Astrocyte of the hippocampus (primary cell): ENCODE measurements around the gene TRAPPC8.
A peak's percentile ranks its signal among the peaks of the same experiment; 100 is the strongest.
"Not testable (repeated sequence)": the region's sequence is repeated elsewhere in the genome, so short reads cannot be mapped to it uniquely, and the experiment has no call there.

Experiments used
- DNase-seq: peaks from one replicate; pipeline ENCODE4 v3.0.0; 2011; ENCODE audit warnings: low read depth, low spot score

TRAPPC8 gene

GRCh38 chr18:31942291-31942998, 483 bp downstream of the TRAPPC8 start:
- peak; percentile 65 for DNase-seq

DNA sequence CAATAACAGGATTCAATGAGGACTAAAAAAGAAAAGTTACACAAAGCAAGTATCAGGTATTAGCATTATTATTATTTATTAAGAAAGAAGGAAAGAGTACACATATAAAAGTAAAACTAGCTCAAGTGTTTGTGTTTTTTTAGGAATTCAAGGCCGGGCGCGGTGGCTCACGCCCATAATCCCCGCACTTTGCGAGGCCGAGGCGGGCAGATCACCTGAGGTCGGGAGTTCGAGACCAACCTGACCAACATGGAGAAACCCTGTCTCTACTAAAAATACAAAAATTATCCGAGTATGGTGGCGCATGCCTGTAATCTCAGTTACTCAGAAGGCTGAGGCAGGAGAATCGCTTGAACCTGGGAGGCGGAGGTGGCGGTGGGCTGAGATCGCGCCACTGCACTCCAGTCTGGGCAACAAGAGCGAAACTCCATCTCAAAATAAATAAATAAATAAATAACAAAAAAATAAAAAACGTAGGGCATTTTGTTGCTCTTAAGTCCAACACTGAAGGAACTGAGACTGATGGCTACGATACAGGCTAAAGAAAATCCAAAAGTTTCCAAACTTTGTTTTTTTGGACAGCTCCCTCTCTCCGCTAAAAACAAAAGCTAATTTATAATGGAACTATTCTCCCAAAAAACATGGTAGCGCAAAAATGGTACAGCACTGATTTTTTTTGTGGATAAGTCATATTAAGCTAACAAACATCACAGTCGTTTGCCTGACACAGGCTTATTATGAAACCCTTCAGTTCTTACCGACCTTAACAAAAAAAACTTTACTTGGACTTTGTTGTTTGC, 1.7 kb downstream of the TRAPPC8 start:
- no peak for DNase-seq

- DNase-seq, result not testable (repeated sequence)
Measured at GRCh38 chr18:31934773-31935172, 8.2 kb downstream of the TRAPPC8 start.

DNA sequence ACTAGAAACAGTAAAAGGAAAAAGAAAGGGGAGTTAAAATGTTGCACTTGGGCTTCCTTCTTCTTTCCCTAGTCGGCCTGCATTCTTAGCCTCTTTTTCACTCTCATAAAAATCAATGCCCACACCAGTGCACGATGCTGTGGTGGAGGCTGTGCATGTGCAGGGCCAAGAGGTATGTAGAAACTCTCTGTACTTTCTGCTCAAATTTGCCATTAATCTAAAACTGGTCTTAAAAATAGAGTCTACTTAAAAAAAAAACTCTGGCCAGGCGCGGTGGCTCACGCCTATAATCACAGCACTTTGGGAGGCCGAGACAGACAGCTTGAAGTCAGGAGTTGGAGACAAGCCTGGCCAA, 11.1 kb downstream of the TRAPPC8 start:
- no peak for DNase-seq

DNA sequence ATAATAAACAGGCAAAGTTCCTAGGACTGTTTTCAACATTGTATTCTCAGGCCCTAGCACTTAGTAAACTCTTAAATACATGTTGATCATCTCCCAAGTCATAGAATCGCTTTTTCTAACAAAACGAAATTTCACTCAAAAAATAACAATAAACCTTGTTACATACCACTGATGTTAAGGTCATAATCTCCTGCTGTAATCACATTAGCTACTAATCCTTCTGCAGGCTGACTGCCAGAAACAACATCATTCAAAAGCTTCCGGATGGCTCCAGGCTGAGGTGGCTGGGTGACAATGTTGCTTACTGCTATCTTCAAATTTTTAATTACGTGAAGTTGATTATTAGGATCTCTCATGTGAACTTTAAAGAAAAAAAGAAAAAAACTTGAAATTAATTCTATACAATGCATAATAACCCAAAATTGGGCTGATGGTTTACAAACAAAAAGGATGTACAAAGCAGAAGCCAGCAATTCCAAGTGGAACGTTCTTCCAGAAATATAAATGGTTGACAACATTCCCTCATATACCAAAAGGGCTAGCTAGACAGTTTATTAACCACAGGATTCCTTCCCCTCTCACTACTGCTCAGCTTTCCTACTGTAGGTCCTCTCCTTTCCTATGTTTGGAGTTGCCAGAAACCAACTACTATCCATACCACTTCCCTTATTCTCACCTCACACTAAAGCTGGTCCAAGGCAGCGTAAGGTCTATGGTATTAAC, 11.6 kb downstream of the TRAPPC8 start:
- DNase-seq, result peak; percentile 66

DNA sequence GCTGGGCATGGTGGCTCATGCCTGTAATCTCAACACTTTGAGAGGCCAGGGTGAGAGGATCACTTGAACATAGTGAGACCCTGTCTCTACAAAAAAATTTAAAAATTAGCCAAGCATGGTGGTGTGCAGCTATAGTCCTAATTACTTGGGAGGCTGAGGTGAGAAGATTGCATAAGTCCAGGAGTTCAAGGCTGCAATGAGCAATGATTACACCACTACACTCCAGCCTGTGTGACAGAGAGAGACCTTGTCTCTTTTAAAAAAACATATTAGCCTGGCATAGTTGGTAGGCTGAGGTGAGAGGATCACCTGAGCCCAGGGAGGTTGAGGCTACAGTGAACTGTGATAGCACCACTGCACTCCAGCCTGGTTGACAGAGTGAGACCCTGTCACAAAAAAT, 13.7 kb downstream of the TRAPPC8 start:
- no peak for DNase-seq

DNA sequence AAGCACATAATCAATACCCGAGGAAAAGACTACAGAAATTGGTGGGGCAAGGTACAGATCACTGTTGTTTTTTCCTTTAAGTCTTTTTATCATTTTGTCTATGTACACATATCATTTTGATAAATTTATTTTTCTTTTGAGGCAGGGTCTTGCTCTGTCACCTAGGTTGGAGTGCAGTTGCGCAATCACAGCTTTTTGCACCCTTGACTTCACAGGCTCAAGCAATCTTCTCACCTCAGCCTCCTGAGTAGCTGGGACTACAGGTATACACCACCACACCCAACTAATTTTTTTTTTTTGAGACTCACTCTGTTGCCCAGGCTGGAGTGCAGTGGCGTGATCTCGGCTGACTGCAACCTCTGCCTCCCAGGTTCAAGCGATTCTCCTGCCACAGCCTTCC, 15.9 kb downstream of the TRAPPC8 start:
- not testable (repeated sequence) for DNase-seq

- DNase-seq, result no peak
Measured at GRCh38 chr18:31920277-31920676, 22.7 kb downstream of the TRAPPC8 start.

DNA sequence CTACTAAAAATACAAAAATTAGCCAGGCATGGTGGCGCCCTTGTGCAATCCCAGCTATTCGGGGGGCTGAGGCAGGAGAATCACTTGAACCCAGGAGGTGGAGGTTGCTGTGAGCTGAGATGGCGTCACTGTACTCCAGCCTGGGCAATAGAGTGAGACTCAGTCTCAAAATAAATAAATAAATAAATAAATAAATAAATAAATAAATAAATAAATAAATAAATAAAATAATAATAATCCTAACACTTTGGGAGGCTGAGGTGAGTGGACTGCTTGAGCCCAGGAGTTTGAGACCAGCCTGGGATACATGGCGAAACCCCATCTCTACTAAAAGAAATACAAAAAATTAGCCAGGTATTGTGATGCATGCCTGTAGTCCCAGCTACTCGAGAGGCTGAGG, 23.6 kb downstream of the TRAPPC8 start:
- DNase-seq, result not testable (repeated sequence)

- DNase-seq, result no peak
Measured at GRCh38 chr18:31918733-31919132, 24.2 kb downstream of the TRAPPC8 start.

DNA sequence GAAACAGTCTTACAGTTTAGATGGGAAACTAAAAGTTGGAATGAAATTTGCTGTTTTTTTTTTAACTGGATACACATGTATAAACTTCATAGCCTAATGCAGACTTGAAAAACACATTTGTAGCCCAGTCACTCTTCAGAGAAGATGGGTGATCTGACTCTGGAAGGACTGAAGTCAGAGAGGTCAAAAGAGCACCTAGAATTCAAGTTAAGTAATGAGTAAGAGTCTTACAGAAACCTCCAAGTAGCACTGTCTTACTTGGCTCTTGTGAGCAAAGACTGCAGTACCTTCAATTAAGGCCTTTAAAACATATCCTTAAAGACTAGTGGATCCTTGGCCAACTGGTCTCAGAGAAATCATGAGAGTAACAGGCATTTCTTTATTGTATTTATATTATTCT, 41.9 kb downstream of the TRAPPC8 start:
- no peak for DNase-seq

GRCh38 chr18:31899771-31900170, 43.2 kb downstream of the TRAPPC8 start:
- not testable (repeated sequence) for DNase-seq

- no peak for DNase-seq
Measured at GRCh38 chr18:31892936-31893335, 50.0 kb downstream of the TRAPPC8 start.

GRCh38 chr18:31891566-31891965, 51.4 kb downstream of the TRAPPC8 start:
- DNase-seq, result no peak

DNA sequence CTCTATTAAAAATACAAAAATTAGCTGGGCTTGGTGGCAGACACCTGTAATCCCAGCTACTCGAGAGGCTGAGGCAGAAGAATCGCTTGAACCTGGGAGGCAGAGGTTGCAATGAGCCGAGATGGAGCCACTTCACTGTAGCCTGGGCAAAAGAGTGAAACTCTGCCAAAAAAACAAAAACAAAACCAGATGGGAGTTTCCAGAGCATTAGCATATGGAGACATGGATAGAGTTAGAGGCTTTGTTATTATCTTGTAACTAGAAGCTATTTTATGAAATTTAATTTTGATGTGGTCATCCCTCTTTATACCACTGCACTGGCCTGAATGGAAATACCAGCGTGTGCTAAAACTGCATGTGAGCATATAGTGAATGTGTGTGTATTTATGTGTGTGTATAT, 58.9 kb downstream of the TRAPPC8 start:
- DNase-seq, result no peak

DNA sequence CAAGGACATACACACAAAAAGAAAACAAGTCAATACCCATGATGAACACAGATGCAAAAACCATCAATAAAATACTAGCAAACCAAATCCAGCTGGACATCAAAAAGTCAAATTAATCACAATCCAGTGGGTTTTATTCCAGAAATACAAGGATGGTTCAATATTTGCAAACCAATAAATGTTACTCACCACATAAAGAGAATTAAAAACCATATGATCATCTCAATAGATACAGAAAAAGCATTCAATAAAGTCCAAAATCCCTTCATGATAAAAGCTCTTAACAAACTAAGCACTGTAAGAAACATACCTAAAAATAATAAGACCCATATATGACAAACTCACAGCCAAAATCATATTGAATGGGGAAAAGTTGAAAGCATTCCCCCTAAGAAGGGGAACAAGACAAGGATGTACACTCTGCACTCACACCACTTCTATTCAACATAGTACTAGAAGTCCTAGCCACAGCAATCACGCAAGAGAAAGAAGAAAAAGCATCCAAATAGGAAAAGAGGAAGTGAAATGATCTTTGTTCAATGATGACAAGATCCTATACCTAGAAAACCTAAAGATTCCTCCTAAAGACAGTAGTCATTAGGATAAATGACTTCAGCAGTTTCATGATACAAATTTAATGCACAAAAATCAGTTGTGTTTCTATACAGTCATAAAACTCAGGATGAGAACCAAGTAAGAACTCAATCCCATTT, 62.6 kb downstream of the TRAPPC8 start:
- no peak for DNase-seq

DNA sequence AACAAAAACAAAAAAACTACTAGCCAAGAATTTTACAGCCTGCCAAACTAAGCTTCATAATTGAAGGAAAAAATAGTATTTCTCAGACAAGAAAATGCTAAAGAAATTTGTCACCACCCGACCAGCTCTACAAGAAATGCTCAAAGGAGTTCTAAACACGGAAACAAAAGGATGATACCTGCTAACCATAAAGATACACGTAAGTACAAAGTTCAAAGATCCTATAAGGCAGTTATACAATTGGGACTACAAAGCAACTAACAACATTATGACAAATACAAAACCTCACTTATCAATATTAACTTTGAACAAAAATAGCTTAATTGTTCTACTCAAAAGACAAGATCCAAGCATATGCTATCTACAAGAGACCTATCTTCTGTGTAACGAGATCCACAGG, 64.6 kb downstream of the TRAPPC8 start:
- DNase-seq, result no peak

GRCh38 chr18:31877900-31878299, 65.0 kb downstream of the TRAPPC8 start:
- DNase-seq, result no peak

- DNase-seq, result peak; percentile 3
Measured at GRCh38 chr18:31876707-31877106, 66.2 kb downstream of the TRAPPC8 start.

DNA sequence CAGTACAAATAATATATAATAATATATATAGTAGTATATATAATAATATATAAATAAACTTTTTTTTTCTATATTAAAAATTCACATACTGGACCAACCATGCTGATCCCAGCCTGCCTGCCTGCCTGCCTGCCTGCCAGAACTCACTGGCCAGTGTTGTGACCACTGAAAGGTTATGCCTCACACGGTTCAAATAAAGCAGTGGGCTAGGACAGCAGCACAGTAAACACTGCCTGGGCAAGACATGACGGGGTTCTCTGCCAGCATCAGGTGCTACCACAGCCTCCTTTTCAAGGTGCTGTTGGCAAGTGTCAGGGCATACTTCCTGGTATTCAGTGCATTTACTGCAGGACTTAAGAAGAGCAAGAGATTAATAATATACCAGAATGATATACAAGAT, 67.6 kb downstream of the TRAPPC8 start:
- DNase-seq, result no peak

GRCh38 chr18:31863103-31863502, 79.8 kb downstream of the TRAPPC8 start:
- DNase-seq, result no peak

GRCh38 chr18:31860488-31860887, 82.4 kb downstream of the TRAPPC8 start:
- DNase-seq, result no peak
